ENCODE measurements around the gene PFKFB2.

The PFKFB2 gene

DNA sequence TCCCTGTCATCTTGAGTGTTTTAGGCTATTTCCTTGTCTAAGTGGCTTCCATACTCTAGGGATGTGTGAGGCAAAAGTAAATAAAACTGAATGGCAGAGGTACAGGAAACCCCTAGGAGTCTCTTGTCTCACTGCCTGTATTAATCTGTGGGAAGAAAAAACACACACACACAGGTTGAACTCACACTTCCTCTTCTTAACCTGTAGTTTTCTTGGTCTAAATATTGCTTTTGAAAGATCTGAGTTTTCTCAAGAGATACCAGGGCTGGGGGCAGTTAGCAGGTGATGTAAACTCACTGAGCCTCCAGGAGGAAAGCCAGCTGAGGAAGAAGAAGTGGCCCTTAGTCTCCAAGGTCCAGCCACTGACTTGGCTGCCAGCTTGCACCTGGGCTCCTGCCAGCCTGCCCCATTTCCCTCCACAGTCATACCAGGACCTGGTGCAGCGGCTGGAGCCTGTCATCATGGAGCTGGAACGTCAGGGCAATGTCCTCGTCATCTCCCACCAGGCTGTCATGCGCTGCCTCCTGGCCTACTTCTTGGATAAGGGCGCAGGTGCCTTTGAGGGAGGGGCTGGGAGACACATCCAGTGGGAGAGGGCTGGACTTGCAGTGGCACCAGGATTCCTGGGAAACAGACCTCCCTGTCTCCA is 16.9 kb downstream of the PFKFB2 start:
- DNase-seq, result no peak

DNA sequence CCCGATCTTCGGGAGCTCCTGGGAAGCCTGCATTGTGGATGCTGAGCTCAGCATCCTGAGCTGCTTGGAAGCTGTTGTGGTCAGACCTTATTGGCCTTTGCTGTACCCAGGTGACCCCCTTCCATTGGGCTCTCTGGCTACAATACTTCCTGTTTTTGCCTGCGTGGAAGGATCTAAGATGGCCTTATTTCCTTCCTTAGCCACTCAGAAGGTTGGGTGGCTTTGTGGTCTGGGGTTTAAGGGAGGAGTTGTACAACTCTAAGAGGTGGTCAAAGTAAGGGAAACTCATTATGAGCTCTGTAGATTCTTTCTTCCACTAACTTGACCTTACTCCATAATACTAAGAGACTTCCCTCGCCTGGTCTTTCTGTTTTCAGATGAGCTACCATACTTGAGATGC is 17.7 kb downstream of the PFKFB2 start:
- DNase-seq, result no peak

DNA sequence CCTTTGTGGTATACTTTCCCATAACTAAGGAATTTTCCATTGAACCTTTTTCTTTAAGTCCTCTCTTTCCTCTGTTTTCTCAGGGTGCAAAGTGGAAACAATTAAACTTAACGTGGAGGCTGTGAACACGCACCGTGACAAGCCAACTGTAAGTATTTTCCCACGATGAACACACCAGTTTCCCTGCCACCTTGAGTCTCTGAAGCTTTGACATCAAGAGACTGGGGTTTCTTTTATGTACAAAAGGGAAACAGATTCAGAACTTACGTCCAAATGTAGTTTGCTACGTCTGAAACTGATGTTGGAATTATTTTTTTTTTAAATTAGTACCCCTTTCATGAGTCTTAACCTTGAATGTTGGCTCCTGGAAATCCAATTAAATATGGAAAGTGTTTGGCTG is 18.4 kb downstream of the PFKFB2 start:
- DNase-seq, result no peak

DNA sequence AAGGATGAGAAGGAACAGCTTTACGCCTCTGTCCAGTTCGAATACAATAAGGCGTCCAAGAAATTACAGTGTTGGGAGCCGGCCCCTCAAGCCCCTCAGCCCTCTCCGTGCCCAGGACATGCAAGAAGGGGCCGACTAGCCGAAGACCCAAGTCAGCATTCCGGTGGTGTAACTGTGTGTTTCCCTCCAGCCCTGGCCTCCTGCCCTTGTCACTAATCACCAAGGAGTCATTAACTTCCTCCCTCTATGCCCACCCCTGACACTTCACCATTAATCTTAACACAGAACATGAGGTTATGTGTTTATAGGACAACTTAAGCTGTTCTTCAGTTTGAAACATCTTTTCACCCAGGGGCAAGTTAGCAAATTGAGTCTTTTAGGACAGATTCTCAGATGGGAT is 19.2 kb downstream of the PFKFB2 start:
- DNase-seq, result no peak

- no peak for DNase-seq
Measured at GRCh38 chr1:207073906-207074820, 21.1 kb downstream of the PFKFB2 start.

GRCh38 chr1:207076181-207076955 is 23.3 kb downstream of the PFKFB2 start:
- DNase-seq, result no peak

- no peak for DNase-seq
Measured at GRCh38 chr1:207077012-207077411, 23.9 kb downstream of the PFKFB2 start.

DNA sequence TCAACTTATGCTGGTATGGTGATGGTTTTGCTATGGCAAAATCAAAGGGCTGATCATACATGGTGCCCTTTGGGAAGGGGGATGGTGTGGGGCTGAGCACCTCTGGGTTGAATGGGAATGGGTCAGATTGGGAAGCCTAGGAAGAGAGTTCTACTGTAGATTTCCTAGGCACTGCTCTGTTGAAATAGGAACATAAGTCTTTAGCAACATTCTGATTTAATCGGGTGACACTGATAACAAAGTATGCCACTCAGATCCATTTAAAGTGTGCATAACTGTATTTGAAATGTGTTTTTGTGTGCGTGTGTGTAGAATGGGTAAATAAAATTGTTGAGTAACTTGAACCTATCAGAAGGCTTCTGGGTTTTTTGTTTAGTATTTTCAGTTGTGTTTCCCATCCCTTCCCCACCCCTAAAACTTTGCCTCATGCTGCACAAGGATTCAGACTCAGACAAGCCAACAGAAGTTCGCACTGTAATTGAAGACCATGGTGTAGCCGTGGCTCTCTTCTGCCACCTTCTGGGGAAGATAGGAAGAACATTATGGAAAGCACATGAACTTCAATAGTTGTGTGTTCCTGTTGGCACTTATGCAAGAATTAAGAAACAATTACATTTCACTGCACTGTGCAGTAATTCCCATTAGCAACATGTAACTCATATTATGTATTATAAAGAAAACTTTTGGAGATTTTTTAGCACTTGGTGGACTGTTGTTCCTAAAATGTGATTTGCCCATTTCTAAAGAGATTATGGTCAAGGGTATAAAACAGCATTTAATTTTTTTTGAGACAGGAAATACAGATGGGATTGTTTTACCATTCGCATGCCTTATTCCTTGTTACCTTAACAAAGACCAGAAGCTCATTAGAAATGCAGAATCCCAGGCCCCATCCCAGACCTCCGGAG is 24.6 kb downstream of the PFKFB2 start:
- DNase-seq, result peak; percentile 11

DNA sequence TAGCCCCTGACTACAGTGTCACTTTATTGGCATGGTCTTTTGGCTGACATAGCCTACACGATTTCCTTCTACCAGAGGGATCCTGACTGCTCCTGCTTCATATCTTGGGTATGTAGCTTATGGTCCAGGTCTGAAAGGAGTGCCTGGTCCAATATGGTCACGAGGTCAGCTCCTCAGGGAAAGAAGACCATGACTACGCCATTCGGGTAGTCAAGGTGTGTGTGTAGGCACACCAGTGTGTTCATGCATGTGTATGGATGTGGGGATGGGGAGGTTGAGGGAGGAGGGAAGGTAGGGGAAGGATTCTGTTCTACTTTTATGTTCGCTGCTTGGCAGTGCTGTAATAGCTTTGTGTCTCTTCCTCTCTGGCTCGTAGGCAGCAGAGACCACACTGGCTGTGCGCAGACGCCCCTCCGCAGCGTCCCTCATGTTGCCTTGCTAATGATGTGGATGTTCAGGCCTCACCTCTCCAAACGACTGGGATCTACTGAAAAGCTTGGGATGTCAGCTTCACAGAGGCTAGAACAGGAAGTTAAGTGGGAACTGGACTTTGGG is 25.6 kb downstream of the PFKFB2 start:
- no peak for DNase-seq

DNA sequence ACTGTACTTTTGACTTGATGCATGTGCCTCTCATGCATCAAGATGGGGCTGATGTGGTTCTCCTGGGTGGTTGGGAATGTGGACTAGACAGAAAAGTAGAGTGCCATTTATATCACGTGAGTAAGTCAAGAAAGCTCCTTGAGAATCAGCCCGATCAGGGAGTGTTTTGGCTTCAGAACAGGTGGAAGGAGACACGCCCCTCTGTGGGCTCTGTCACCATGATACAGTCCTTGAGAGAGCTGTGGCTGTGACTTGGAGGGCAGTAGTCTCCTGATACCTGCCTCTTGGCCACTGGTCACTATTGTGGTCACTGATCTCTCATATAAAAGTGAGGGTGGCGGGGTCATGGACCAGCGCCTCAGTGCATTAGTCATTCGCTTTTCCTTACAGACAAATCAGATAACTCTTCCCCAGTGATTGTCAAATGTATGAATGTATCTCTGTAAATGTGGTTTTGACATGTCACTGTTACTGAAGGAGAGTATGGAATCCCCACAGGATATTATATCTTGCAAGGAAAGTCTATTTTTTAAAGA is 26.7 kb downstream of the PFKFB2 start:
- no peak for DNase-seq

- DNase-seq, result no peak
Measured at GRCh38 chr1:207081088-207081487, 28.0 kb downstream of the PFKFB2 start.

GRCh38 chr1:207081806-207082205 is 28.7 kb downstream of the PFKFB2 start:
- no peak for DNase-seq

GRCh38 chr1:207084232-207084631 is 31.2 kb downstream of the PFKFB2 start:
- no peak for DNase-seq

GRCh38 chr1:207084701-207085180 is 31.7 kb downstream of the PFKFB2 start:
- no peak for DNase-seq

GRCh38 chr1:207085887-207086286 is 32.8 kb downstream of the PFKFB2 start:
- no peak for DNase-seq

DNA sequence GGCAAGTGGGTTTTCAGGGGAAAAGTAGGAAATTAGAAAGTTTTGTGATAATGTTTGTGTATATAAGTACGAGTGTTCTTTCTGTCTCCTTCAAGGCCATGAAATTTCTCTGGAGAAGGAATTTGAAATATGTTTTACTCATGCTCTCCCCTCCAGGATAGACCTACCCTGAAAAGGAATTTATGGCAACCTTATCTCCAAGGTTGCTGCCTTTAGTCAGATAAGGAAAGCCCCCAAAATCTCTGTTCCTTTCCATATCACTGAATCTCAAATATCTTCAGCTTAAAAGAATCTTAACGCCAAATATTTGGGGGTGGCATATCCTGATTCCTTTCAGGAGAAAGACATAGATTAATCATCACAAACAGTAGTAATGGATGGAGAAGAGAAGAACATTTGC is 35.1 kb downstream of the PFKFB2 start:
- no peak for DNase-seq

DNA sequence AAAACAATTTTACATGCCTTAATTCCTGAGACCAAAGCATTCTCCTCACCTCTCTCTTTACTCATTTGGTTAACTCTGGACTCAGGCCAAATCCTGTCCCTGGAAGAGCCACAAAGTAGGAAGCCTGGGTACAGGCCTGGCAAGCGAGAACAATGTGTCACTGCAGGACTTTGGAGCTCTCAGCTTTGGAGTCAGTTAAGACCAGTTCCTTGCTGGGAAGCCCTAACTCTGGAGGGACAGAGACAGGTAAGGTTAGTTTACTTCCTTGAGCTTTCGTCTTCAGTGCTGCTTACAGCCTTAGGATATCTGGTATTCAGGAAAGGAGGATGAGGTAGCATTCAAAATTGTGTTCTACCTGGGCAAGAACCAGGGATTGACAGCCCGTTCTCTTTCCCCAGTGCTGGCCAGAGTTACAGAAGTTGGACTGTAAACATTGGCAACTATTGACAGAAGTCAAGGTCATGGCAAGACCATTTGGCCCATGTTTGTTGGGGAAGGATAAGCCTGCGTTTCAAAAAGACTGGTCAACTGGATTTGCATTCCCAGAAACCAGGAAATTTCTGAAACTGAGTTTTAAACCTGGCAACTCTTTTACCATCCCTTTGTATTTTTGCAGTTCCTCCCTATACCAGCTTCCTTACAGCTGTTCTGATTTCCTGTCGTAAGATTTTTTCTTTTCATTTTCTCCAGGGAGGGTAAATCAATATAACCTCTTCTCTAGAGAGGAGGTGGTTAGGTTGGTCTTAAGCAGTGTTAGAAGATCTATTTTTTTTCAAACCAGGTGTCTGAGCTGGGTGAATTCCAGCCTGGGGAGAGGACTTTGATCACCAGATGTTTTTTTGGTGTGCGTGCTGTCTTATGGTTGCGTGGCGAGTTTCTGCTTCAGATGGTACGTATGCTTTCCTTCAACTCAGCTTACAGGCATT is 35.9 kb downstream of the PFKFB2 start, which contains the start of gene C4BPB:
Gene C4BPB (plus strand): TSS at position 160 of the 926 bp plus-strand sequence. CDS start 672 bp downstream, at position 832.
- DNase-seq, result no peak

GRCh38 chr1:207089627-207090355 is 36.7 kb downstream of the PFKFB2 start:
- DNase-seq, result no peak

GRCh38 chr1:207091200-207091908 is 38.3 kb downstream of the PFKFB2 start:
- no peak for DNase-seq

Data from NK-92 treated with Interleukin-12 subunit alpha and Interleukin-12 subunit beta, amount 100 ng/mL, for 24 hours (cell line).